GM19025 (cell line): Measurements from ENCODE around the gene ZNF268.
"Not testable (repeated sequence)": the region's sequence is repeated elsewhere in the genome, so short reads cannot be mapped to it uniquely, and the experiment has no call there.

Experiments used
- ATAC-seq: cut with Tn5 transposase; IDR thresholded peaks from one replicate; pipeline ENCODE4 v1.9.1; 2021; ENCODE audit warnings: mild to moderate bottlenecking, low read depth, moderate library complexity; ENCODE audit not compliant: unreplicated experiment

Gene ZNF268

DNA sequence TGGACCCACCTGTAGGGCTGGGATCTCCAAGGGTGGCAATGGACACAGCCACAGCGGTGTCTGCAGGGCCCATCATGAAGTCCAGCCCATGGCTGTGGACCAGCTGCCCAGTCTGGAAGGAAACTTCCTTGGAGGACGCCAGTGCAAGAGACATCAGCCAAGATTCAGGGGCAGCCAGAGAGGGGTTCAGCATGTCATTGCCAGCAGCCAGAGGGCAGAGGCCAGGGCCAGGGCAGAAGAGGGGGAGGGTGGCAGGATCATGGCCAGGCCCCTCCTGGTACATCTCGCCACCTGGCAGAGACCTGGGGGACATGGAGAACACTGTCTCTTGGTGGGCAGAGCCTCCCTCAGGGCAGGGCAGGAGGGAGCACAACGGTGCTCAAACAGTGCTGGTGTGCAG lies 44.2 kb downstream of the ZNF268 start:
- ATAC-seq: no peak

DNA sequence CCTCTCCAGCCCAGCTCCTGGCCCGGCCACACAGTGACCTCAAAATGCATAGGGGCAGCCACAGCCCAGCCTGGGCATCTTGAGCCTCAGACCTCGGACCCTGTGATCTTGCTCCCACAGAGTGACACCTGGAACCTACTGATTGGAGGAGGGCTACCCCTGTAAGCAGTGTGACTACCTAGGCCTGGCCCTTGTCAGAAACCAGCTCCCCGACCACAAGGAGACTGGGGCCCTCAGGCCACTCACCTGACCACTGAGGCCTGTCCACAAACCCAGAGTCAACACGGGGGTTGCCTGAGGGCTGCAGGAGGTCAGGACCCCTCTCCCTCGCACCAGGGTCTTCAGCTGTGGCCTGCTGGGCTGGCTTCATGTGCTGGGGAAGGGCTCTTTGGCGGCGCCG lies 45.4 kb downstream of the ZNF268 start:
- ATAC-seq: no peak

DNA sequence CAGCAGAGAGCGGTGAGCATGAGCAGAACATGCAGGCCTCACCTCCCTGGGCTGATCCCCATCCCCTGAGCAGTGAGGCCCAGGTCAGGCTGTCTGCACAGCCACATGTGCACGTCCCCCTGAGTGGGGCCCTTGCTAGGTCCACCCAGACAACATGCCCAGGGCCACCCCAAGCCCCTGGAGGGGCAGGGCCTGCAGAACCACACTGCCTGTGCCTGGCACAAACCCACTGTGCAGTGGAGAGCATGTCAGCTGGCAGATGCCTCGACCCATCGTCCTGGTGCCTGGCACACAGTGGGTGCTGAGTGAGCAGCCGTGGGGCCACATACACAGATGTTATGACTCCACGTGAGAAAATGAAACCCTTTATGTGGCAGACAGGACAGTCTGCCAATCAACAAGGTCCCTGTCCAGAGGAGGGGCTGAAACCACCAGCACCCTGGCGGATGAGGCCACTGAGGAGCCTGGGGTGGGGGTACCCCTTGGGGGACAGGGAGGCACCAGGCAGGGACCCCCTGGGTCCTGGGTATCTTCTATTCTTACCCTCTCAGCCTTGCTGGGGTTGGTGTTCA lies 46.1 kb downstream of the ZNF268 start:
- no peak for ATAC-seq

GRCh38 chr12:133231001-133231400 lies 49.7 kb downstream of the ZNF268 start:
- no peak for ATAC-seq

DNA sequence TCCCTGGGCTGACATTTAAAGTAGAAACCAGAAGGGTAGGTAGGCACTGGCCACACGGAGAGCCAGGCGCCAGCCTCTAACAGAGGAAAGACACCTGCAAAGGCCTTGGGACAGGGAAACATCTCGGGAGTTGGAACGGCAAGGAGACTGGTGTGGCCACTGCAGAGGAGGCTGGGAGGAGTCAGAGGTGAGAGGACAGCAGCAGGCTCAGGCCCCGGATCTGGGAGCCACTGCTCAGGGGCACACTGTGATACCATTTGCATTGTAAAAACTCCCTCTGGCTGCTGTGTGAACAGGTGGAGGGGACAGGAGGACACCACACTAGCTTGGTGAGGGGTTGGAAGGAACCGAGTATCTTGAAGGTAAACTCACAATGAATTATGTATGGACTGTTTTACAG lies 51.7 kb downstream of the ZNF268 start:
- ATAC-seq: no peak

GRCh38 chr12:133233993-133234564 lies 52.8 kb downstream of the ZNF268 start:
- ATAC-seq: no peak

DNA sequence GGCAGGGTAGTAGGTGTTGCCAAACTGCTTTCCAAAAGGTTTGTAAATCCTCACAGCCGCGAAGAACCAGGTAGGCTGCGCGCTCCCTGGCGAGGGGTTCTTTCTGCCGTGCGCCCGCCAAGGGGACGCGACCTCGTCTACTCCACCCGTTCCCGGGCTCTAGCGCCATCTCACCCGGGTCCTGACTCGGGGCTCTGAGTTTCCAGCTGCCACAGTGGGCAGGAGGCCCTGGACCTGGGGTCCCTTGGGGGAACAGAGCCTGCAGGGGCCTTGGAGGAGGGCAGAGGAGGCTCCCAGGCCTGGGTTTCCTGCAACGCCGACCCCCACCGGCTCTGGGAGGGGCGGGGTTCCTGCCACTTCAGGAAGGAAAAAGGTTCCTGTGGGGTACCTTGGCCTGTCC lies 53.7 kb downstream of the ZNF268 start:
- ATAC-seq: no peak

GRCh38 chr12:133235401-133236112 lies 54.3 kb downstream of the ZNF268 start, which contains the start of gene ANHX:
Gene ANHX (minus strand): TSS chr12:133235877. CDS start chr12:133234356, 1,521 bp downstream.
- no peak for ATAC-seq

DNA sequence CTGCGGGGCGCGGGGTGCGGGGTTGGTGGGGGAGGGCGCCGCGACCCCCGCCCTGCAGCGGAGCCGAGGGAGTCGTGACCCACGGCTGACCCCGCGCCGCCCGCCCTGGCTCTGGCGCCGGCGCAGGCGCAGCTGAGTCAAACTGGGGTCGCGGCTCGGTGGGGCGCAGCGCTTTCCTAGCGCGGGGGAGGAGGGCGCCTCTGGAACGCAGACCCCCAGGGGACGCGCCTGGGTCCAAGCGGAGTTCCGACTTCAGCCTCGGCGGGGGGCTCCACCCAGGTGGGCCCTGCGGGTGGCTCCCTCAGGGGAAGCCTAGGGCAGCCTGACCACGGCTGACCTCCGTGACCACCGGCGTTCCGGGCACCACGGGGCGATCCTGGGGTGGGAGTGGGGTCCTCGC lies 54.8 kb downstream of the ZNF268 start:
- ATAC-seq: no peak

- no peak for ATAC-seq
Measured at GRCh38 chr12:133236556-133236955, 55.3 kb downstream of the ZNF268 start.

DNA sequence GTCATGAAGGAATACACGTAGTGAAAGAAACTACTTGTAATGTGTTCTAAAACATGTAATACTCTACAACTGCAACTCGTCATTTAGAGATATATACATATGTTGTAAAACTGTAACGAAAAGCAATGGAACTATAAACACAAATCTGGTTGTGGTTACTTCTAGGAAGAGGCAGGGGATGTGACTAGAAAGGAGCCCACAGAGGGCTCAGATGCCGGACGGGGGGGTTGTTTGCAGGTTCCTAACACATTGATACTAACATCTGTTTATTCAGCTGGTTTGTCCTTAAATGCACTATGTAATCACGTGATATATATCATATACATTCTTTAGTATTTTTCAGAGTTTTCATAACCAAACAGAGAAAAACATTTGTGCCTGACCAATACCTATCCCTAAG lies 70.4 kb downstream of the ZNF268 start:
- ATAC-seq: no peak

- not testable (repeated sequence) for ATAC-seq
Measured at GRCh38 chr12:133255833-133256232, 74.5 kb downstream of the ZNF268 start.

DNA sequence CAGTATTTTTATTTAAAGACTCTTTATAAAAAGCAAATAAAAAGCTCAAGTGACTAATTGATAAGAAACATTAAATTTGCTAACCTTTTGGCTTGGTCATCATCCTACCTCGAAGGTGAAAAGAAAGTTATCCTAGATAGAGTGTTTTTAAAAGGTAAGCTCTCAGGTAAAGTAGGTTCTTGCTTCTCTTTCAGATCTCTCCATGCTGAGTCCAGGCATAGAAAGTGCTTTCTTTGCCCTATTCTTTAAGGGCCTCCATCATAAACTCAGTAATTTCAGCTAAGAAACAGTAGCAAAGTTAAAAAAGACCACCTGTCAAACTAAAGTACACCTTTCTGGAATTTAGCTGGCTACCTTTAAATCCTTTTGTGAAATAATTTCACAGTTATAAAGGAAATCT lies 75.0 kb downstream of the ZNF268 start:
- no peak for ATAC-seq

GRCh38 chr12:133264173-133264572 lies 82.9 kb downstream of the ZNF268 start:
- ATAC-seq: no peak
